Peyer's patch (tissue), 4 donors: ENCODE measurements around the gene TSHB.

Experiments
- POLR2A ChIP-seq, 2 donors: fragments of 450-650 bp; IDR thresholded peaks; one replicate each; pipeline ENCODE4 v1.5.1; 2017; ENCODE audit warnings: antibody characterized with exemption in 2 of 2, mild to moderate bottlenecking in 2 of 2, moderate library complexity in 2 of 2
- TF ChIP-seq, protein P1 (sequence below), 6 experiments: fragments of 450-650 bp in 4 of 6; fragments of 200-600 bp in 2 of 6; sonication (generic) in 1 of 6; IDR thresholded peaks; one replicate each; pipeline ENCODE4 v1.5.1; 2017 to 2019; ENCODE audit warnings: antibody characterized with exemption in 6 of 6, mild to moderate bottlenecking in 3 of 6, moderate library complexity in 1 of 6

DNA sequence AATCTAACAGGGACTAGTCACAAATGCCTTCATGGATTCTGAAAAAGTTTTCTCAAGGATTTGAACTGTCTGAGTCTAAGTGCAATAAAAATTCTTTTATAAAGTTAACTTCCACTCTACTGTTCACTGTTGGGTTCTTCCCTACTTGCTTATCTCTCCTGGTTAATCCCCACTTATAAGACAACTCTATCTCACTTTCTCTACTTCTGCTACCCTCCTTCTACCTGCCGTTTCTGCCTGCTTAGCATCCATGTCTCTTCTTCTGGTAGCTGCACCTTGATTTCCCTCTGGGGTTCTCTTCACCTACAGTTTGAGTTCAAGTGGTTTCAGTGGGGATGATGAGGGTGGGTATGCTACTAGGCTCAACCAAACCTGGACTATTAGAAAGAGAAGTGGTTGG lies 6.0 kb downstream of the TSHB start:
- no peak for TF ChIP-seq POLR2A (IDR thresholded peaks at IDR 0.05)
- TF ChIP-seq, protein P1, sequence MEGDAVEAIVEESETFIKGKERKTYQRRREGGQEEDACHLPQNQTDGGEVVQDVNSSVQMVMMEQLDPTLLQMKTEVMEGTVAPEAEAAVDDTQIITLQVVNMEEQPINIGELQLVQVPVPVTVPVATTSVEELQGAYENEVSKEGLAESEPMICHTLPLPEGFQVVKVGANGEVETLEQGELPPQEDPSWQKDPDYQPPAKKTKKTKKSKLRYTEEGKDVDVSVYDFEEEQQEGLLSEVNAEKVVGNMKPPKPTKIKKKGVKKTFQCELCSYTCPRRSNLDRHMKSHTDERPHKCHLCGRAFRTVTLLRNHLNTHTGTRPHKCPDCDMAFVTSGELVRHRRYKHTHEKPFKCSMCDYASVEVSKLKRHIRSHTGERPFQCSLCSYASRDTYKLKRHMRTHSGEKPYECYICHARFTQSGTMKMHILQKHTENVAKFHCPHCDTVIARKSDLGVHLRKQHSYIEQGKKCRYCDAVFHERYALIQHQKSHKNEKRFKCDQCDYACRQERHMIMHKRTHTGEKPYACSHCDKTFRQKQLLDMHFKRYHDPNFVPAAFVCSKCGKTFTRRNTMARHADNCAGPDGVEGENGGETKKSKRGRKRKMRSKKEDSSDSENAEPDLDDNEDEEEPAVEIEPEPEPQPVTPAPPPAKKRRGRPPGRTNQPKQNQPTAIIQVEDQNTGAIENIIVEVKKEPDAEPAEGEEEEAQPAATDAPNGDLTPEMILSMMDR (IDR thresholded peaks at IDR 0.05) = no peak
